ENCODE measurements around the gene ATP6V1E1.

DNA sequence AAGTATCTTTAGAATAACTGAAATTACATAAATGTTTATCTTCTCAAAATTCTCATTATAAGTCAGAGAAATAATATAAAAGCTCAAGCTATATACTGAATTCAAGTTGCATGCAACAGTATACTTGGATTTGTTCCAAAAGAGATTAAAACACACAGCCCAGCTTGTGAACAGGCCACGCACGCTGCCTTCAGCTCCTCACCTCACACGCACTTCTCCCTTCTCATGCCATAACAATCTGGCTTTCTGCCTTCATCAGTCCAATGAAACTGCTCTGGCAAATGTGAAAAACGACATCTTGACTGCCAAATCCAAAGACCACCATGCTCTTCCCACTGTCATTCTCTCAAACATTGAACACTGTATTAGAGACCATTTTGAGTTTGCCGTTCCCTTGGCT, 22.1 kb downstream of the ATP6V1E1 start:
- TF ChIP-seq, protein P1, sequence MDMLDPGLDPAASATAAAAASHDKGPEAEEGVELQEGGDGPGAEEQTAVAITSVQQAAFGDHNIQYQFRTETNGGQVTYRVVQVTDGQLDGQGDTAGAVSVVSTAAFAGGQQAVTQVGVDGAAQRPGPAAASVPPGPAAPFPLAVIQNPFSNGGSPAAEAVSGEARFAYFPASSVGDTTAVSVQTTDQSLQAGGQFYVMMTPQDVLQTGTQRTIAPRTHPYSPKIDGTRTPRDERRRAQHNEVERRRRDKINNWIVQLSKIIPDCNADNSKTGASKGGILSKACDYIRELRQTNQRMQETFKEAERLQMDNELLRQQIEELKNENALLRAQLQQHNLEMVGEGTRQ (IDR thresholded peaks at IDR 0.05; ENCODE audit: borderline replicate concordance, low read depth, low read length): no peak
- no peak for TF ChIP-seq POLR2A (IDR thresholded peaks at IDR 0.05; ENCODE audit: low read depth, low read length)
- TF ChIP-seq, protein P2, sequence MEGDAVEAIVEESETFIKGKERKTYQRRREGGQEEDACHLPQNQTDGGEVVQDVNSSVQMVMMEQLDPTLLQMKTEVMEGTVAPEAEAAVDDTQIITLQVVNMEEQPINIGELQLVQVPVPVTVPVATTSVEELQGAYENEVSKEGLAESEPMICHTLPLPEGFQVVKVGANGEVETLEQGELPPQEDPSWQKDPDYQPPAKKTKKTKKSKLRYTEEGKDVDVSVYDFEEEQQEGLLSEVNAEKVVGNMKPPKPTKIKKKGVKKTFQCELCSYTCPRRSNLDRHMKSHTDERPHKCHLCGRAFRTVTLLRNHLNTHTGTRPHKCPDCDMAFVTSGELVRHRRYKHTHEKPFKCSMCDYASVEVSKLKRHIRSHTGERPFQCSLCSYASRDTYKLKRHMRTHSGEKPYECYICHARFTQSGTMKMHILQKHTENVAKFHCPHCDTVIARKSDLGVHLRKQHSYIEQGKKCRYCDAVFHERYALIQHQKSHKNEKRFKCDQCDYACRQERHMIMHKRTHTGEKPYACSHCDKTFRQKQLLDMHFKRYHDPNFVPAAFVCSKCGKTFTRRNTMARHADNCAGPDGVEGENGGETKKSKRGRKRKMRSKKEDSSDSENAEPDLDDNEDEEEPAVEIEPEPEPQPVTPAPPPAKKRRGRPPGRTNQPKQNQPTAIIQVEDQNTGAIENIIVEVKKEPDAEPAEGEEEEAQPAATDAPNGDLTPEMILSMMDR (IDR thresholded peaks at IDR 0.05 in 2 of 3, conservative IDR thresholded peaks at IDR 0.05 in 1 of 3; ENCODE audit: control insufficient read depth in 2 of 3, extremely low read depth in 1 of 3, insufficient read depth in 1 of 3, low read depth in 3 of 3, low read length in 3 of 3): no peak
- no peak for TF ChIP-seq POLR2AphosphoS5 (IDR thresholded peaks at IDR 0.05; ENCODE audit: low read length)
- no peak for TF ChIP-seq JUND (IDR thresholded peaks at IDR 0.05; ENCODE audit: low read depth, low read length)
- TF ChIP-seq MXI1 (IDR thresholded peaks at IDR 0.05; ENCODE audit: low read depth, low read length): no peak
- TF ChIP-seq ZNF24 (IDR thresholded peaks at IDR 0.05): no peak
- TF ChIP-seq POLR2AphosphoS2 (IDR thresholded peaks at IDR 0.05; ENCODE audit: low read depth, low read length): no peak
- TF ChIP-seq, protein P3, sequence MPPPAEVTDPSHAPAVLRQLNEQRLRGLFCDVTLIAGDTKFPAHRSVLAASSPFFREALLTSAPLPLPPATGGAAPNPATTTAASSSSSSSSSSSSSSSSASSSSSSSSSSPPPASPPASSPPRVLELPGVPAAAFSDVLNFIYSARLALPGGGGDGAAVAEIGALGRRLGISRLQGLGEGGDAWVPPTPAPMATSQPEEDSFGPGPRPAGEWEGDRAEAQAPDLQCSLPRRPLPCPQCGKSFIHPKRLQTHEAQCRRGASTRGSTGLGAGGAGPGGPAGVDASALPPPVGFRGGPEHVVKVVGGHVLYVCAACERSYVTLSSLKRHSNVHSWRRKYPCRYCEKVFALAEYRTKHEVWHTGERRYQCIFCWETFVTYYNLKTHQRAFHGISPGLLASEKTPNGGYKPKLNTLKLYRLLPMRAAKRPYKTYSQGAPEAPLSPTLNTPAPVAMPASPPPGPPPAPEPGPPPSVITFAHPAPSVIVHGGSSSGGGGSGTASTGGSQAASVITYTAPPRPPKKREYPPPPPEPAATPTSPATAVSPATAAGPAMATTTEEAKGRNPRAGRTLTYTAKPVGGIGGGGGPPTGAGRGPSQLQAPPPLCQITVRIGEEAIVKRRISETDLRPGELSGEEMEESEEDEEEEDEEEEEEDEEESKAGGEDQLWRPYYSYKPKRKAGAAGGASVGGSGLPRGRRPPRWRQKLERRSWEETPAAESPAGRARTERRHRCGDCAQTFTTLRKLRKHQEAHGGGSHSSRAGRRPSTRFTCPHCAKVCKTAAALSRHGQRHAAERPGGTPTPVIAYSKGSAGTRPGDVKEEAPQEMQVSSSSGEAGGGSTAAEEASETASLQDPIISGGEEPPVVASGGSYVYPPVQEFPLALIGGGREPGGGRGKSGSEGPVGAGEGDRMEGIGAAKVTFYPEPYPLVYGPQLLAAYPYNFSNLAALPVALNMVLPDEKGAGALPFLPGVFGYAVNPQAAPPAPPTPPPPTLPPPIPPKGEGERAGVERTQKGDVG (CRISPR knock-in tag; IDR thresholded peaks at IDR 0.05): no peak

All from GM12878 (cell line).